Esophagus squamous epithelium (tissue), 5 donors: Measurements from ENCODE around the gene DMPK. TPM values are rescaled to one million over a fixed set of nuclear protein-coding genes. Genes with fewer than 3 reads are reported as not detected.

Experiments
- DNase-seq: peaks from one replicate; lab custom pipeline; 2025; lab: John Stamatoyannopoulos, UW
- H3K27ac ChIP-seq, 4 donors: fragments of 200-600 bp; sonication (generic); one replicate each; pipeline ENCODE4 v1.5.1; 2016 to 2019; ENCODE audit warnings: mild to moderate bottlenecking in 1 of 4
- H3K27me3 ChIP-seq, 4 donors: fragments of 200-600 bp; sonication (generic); 1 replicate in 3 of 4; 2 replicates in 1 of 4; pipeline versions ENCODE4 v1.5.1 to v1.6.0; 2017 to 2021; ENCODE audit warnings: antibody characterized with exemption in 1 of 4
- H3K36me3 ChIP-seq, 3 donors: fragments of 200-600 bp; sonication (generic); one replicate each; pipeline ENCODE4 v1.5.1; 2016 to 2019
- H3K4me1 ChIP-seq, 3 donors: fragments of 200-600 bp; sonication (generic); one replicate each; pipeline ENCODE4 v1.5.1; 2017 to 2019
- H3K4me3 ChIP-seq, 4 donors: fragments of 200-600 bp; sonication (generic); 1 replicate in 3 of 4; 2 replicates in 1 of 4; pipeline ENCODE4 v1.5.1; 2016 to 2019; ENCODE audit warnings: mild to moderate bottlenecking in 2 of 4, moderate library complexity in 1 of 4
- H3K9me3 ChIP-seq, 3 donors: fragments of 200-600 bp; sonication (generic); one replicate each; pipeline ENCODE4 v1.5.1; 2016 to 2019
- POLR2A ChIP-seq, 4 donors: fragments of 450-650 bp; IDR thresholded peaks; one replicate each; pipeline ENCODE4 v1.6.1; 2017; ENCODE audit warnings: antibody characterized with exemption in 4 of 4, mild to moderate bottlenecking in 4 of 4, moderate library complexity in 3 of 4
- WGBS, 2 donors: methylation state at CpG; one replicate each; pipeline ENCODE4 v1.1.5; 2018; 5-methylcytosine and 5-hydroxymethylcytosine counted together
- intact Hi-C: fragments of 100-400 bp; cut with DNase I; formaldehyde crosslinking; loops from one replicate; pipeline ENCODE4 v1.15.0; 2022
- total RNA-seq, 4 donors: library from RNA; depleted of rRNA; stranded (reverse); fragments of >200 nt; gene quantifications; one replicate each; pipeline ENCODE4 v1.1.0, GENCODE V29; 2016
- TF ChIP-seq, protein P1 (sequence below), 6 experiments: fragments of 450-650 bp in 4 of 6; fragments of 200-600 bp in 2 of 6; sonication (generic) in 2 of 6; IDR thresholded peaks; one replicate each; pipeline ENCODE4 v1.5.1; 2016 to 2019; ENCODE audit warnings: antibody characterized with exemption in 6 of 6, mild to moderate bottlenecking in 4 of 6, moderate library complexity in 4 of 6
- donor health status: DM: yes; HTN: yes; CAD: no.

Gene DMPK
- total RNA-seq, 4 donors from 2014 or later: 15.8 to 36.6 (median 17.2) TPM

DNA sequence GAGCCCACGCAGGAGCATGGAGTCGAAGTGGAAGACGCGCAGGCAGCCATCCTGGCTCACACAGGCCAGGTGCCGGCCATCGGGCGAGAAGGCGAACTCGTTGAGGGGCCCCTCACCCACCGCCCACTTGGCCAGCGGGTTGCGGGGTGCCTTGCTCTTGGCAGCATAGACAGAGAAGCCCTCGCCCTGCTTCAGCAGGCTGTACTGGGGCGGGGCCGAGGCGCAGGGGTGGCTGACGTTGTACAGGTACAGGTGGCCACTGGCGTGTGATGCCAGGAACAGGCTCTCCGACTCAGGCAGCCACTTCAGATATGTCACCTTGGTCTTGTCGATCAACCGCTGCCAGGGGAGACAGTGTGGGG lies 4.2 kb upstream of the DMPK start:
- H3K4me1 ChIP-seq: peaks cover 33 to 62% (median 43%) of the 10 kb centered on the region in 3 donors
- intact Hi-C loops: no loop called here
- H3K27me3 ChIP-seq: no peaks in the 10 kb centered on the region
- peaks cover 22 to 64% (median 26%) of the 10 kb centered on the region in 3 donors for H3K36me3 ChIP-seq
- H3K27ac ChIP-seq: no peak overlapping the region
- no peak for DNase-seq
- no peak overlapping the region for H3K4me3 ChIP-seq
- H3K9me3 ChIP-seq: no peaks in the 10 kb centered on the region
- TF ChIP-seq POLR2A (IDR thresholded peaks at IDR 0.05): no peak
- TF ChIP-seq, protein P1, sequence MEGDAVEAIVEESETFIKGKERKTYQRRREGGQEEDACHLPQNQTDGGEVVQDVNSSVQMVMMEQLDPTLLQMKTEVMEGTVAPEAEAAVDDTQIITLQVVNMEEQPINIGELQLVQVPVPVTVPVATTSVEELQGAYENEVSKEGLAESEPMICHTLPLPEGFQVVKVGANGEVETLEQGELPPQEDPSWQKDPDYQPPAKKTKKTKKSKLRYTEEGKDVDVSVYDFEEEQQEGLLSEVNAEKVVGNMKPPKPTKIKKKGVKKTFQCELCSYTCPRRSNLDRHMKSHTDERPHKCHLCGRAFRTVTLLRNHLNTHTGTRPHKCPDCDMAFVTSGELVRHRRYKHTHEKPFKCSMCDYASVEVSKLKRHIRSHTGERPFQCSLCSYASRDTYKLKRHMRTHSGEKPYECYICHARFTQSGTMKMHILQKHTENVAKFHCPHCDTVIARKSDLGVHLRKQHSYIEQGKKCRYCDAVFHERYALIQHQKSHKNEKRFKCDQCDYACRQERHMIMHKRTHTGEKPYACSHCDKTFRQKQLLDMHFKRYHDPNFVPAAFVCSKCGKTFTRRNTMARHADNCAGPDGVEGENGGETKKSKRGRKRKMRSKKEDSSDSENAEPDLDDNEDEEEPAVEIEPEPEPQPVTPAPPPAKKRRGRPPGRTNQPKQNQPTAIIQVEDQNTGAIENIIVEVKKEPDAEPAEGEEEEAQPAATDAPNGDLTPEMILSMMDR (IDR thresholded peaks at IDR 0.05): no peak
- WGBS, 2 donors: 94% methylated on average over 7 of the region's 21 CpGs; no CpG with 5 or more reads in 1 of the 2 donors

DNA sequence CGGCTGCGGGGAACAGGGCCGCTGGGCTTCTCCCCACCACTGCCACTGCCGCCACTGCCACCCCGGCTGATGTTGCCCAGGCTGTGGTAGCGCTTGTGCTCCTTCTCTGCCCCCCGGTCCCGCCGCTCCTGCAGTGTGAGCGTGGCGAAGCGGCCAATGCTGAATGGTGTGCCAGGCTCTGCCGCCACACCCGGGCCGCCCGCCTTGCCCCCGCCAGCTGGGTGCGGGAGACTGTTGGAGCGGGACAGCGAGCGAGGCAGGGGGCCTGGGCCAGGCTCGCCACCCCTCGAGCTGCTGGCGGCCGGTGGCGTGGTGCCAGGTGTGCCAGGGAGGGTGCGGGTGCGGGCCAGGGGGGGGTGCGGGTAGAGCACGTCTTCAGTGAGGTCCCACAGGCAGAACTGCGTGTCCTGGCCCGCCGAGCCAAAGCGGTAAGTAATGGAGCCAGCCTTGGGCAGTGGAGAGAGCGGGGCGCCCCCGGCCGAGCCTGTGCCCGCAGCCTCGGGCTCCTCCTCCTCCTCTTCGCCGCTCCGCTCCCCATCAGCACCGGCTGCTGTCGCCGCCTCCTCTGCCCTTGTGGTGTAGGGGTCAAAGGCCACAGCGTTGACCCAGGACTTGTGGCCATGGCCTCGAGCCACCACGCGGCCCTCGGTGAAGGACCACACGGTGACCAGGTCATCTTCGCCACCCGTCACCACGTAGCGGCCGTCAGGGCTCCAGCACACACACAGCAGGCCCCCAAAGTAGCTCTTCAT lies 3.7 kb upstream of the DMPK start:
- H3K9me3 ChIP-seq: no peaks in the 10 kb centered on the region
- DNase-seq: no peak
- TF ChIP-seq POLR2A (IDR thresholded peaks at IDR 0.05): no peak
- TF ChIP-seq, protein P1 (IDR thresholded peaks at IDR 0.05): no peak
- H3K4me1 ChIP-seq: peaks cover 33 to 62% (median 43%) of the 10 kb centered on the region in 3 donors
- H3K27me3 ChIP-seq: no peaks in the 10 kb centered on the region
- H3K36me3 ChIP-seq: peaks cover 22 to 63% (median 26%) of the 10 kb centered on the region in 3 donors
- H3K4me3 ChIP-seq: no peak overlapping the region
- WGBS, 2 donors: 86% methylated on average over 24 of the region's 57 CpGs; no CpG with 5 or more reads in 1 of the 2 donors
- intact Hi-C loops: no loop called here
- H3K27ac ChIP-seq: peak overlapping the region in 3 of 4 donors; percentile 87 to 92 (median 91)

DNA sequence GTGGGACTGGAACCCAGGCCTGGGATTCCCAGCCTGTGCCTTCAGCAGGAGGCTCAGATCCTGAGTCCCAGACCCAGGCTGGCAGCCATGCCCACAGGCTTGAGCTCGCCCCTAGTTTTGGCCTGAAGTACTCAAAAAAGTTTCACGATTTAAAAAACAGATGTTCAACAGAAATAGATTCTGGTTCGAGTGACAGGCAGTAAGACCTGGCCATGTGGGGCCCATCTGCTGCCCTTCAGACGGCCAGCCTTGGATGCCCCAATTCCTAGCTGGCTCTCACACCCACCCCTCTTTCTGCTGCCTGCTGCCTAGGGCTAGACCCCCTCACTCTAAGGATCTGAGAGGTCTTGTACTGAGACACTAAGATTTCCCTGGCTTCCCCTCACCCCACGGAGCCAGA lies 2.8 kb upstream of the DMPK start:
- Histone ChIP-seq H3K4me3 (no peak overlapping the region), H3K9me3 (no peaks in the 10 kb centered on the region), H3K4me1 (peaks cover 37 to 62% (median 48%) of the 10 kb centered on the region in 3 donors), H3K27ac (peak overlapping the region; percentile 79 to 92 (median 89)), H3K36me3 (peaks cover 19 to 54% (median 23%) of the 10 kb centered on the region in 3 donors), H3K27me3 (no peaks in the 10 kb centered on the region)
- WGBS, 2 donors: 64 to 67% methylated on average over 4 of the region's 5 CpGs
- no peak for TF ChIP-seq POLR2A (IDR thresholded peaks at IDR 0.05)
- TF ChIP-seq, protein P1 (IDR thresholded peaks at IDR 0.05): no peak
- intact Hi-C loops: no loop called here
- DNase-seq: no peak

DNA sequence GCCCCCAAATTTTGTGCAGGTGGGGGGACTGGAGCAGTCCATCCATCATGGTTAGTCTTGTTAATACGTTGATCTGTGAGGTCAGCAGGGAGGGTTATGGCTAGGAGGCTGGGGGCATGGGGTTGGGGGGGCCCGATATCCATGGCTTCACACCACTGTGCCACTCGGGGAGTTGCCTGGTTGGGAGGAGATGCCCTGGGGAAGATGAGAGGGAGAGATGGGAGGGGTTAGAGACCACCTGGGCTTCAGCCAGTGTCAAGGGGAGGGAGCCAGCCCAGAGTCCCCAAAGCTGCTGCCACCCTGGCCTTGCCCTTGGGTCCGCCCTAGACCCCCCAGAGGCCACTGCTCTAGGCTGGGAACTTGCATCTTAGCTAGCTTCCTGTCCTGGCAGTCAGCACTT lies 1.8 kb upstream of the DMPK start:
- WGBS, 2 donors: 70 to 73% methylated on average over 2 to 3 of the region's 4 CpGs
- TF ChIP-seq POLR2A (IDR thresholded peaks at IDR 0.05): no peak
- TF ChIP-seq, protein P1 (IDR thresholded peaks at IDR 0.05): no peak
- DNase-seq: no peak
- no peak overlapping the region for H3K4me3 ChIP-seq
- intact Hi-C loops: no loop called here
- H3K9me3 ChIP-seq: no peaks in the 10 kb centered on the region
- peak overlapping the region; percentile 79 to 92 (median 89) for H3K27ac ChIP-seq
- peaks cover 45 to 71% (median 56%) of the 10 kb centered on the region in 3 donors for H3K4me1 ChIP-seq
- no peaks in the 10 kb centered on the region for H3K27me3 ChIP-seq
- peaks cover 19 to 44% (median 20%) of the 10 kb centered on the region in 3 donors for H3K36me3 ChIP-seq
